Measurements from ENCODE around the gene PLEKHD1. TPM values are rescaled to one million over a fixed set of nuclear protein-coding genes. Genes with fewer than 3 reads are reported as not detected.

Gene PLEKHD1
- total and polyA plus RNA-seq, 9 donors: under 0.01 to 0.15 (median 0.08) TPM; not detected in 3

DNA sequence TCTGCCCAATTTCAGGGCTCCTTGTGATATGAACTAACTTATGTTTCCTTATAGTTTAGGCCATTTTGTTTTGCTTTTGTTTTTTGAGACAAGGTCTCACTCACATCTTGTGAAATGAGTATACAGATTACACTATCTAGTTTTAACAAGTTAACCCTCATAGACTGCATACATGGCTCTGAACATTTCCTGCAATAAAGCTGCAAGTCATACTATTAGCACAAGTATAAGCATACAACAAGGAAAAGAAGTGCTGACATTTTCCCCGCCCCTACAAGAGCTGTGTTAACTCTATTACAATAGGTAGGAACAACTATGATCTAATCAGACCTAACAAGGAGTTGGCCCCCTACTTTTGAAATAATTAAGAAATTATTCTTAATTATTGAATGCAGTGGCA is 54.2 kb downstream of the PLEKHD1 start:
- 94 to 98% (median 96%) methylated on average over 1 of the region's 1 CpG for WGBS, 3 donors
- H3K4me1 ChIP-seq (ENCODE audit: insufficient read depth): no peaks in the 10 kb centered on the region
- no peaks in the 10 kb centered on the region for H3K27me3 ChIP-seq
- TF ChIP-seq EP300 (IDR thresholded peaks at IDR 0.05) (no peak), POLR2A (IDR thresholded peaks at IDR 0.05) (no peak)
- TF ChIP-seq, protein P1, sequence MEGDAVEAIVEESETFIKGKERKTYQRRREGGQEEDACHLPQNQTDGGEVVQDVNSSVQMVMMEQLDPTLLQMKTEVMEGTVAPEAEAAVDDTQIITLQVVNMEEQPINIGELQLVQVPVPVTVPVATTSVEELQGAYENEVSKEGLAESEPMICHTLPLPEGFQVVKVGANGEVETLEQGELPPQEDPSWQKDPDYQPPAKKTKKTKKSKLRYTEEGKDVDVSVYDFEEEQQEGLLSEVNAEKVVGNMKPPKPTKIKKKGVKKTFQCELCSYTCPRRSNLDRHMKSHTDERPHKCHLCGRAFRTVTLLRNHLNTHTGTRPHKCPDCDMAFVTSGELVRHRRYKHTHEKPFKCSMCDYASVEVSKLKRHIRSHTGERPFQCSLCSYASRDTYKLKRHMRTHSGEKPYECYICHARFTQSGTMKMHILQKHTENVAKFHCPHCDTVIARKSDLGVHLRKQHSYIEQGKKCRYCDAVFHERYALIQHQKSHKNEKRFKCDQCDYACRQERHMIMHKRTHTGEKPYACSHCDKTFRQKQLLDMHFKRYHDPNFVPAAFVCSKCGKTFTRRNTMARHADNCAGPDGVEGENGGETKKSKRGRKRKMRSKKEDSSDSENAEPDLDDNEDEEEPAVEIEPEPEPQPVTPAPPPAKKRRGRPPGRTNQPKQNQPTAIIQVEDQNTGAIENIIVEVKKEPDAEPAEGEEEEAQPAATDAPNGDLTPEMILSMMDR (IDR thresholded peaks at IDR 0.05): no peak
- no peaks in the 10 kb centered on the region for H3K36me3 ChIP-seq
- H3K4me3 ChIP-seq: no peak overlapping the region
- no peak for DNase-seq
- H3K9me3 ChIP-seq: no peaks in the 10 kb centered on the region
- intact Hi-C loops (cut with DNase I): no loop called here
- no peak overlapping the region for H3K27ac ChIP-seq

DNA sequence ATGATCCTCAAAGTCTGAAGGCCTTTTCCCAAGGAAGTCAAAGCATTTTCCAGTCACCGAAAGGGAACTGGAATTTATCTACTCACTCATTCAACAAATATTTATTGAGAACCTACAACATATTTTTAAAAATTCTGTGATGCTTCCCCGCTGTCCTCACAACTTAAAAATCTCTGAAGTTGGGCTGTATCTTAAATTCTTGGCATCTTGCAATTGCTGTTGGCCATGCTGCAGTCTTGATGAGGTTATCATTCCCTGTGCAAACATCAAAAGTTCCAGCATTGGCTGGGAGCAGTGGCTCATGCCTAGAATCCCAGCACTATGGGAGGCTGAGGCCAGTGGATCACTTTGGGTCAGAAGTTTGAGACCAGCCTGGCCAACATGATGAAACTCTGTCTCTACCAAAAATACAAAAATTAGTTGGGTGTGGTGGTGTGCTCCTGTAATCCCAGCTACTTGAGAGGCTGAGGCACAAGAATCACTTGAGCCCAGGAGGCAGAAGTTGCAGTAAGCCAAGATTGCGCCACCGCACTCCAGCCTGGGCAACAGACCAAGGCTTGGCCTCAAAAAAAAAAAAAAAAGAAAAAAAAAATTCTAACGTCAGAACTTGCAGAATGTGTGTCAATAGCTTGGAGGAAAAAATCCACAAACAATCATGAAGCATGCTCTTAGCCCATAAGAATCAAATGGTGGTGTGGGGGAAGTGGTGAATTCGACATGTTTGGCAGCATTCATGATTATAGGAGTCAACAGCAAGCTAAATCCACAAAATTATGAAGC is 55.3 kb downstream of the PLEKHD1 start:
- no peak for DNase-seq
- Histone ChIP-seq H3K4me3 (no peak overlapping the region), H3K9me3 (no peaks in the 10 kb centered on the region), H3K27ac (no peak overlapping the region), H3K27me3 (no peaks in the 10 kb centered on the region), H3K4me1 (ENCODE audit: insufficient read depth) (no peaks in the 10 kb centered on the region), H3K36me3 (no peaks in the 10 kb centered on the region)
- TF ChIP-seq, protein P1 (IDR thresholded peaks at IDR 0.05): no peak
- TF ChIP-seq POLR2A (IDR thresholded peaks at IDR 0.05) (no peak), EP300 (IDR thresholded peaks at IDR 0.05) (no peak)
- 42 to 52% (median 51%) methylated on average over 6 of the region's 6 CpGs for WGBS, 3 donors
- intact Hi-C loops (cut with DNase I): no loop called here

DNA sequence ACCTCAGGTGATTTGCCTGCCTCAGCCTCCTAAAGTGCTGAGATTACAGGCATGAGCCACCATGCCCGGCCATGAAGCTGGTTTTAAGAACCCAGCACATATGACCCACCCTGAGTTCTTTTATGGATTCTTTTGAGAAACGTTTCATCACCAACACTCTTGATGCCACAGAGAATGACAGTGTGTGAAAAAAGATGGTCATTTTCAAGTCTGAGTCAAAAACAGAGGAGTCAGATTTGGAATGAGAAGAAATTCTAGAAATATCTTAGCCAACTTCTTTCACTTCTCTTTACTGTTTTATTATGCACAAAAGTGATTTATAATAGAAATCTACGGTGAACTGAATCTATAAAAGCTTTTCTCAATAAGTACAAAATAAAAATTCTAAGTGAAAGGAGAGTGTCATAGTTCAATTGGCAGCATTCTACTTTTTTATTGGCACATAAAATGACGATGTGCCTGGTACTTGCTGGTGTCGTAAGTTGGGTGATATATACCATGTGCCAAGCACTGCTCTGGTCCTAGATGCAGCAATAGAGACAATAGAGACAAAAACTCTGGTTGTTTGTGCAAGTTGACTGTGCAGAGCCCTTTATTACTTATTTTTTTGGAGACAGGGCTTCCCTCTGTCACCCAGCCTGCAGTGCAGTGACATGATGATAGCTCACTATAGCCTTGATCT is 56.3 kb downstream of the PLEKHD1 start:
- intact Hi-C loops (cut with DNase I): no loop called here
- TF ChIP-seq, protein P1 (IDR thresholded peaks at IDR 0.05): no peak
- TF ChIP-seq POLR2A (IDR thresholded peaks at IDR 0.05): no peak
- no peak for TF ChIP-seq EP300 (IDR thresholded peaks at IDR 0.05)
- Histone ChIP-seq H3K9me3 (no peaks in the 10 kb centered on the region), H3K36me3 (no peaks in the 10 kb centered on the region), H3K4me1 (ENCODE audit: insufficient read depth) (no peaks in the 10 kb centered on the region), H3K4me3 (no peak overlapping the region), H3K27me3 (no peaks in the 10 kb centered on the region), H3K27ac (no peak overlapping the region)
- DNase-seq: no peak
- 70 to 75% (median 70%) methylated on average over 5 of the region's 5 CpGs for WGBS, 3 donors

DNA sequence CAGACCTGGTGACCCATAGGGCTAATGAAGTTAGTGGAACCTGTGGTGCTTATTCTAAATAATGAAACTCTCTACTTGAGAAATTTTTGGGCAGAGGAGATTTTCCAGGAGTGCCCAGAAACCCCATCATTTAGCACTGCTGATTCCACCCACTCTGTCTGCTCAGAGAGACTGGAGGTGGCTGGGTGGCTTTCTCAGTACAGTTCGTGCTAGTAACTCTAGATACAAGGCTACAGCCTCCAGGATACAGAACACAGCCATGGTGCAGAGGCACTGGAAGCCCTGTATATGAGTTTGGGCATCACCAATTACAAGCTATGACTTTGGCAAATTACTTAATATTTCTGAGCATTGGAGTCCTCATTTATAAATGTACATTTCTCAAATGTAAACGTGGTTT is 57.8 kb downstream of the PLEKHD1 start:
- no peaks in the 10 kb centered on the region for H3K9me3 ChIP-seq
- intact Hi-C loops (cut with DNase I): no loop called here
- H3K4me3 ChIP-seq: no peak overlapping the region
- DNase-seq: no peak
- no peaks in the 10 kb centered on the region for H3K4me1 ChIP-seq (ENCODE audit: insufficient read depth)
- TF ChIP-seq EP300 (IDR thresholded peaks at IDR 0.05): no peak
- no peak for TF ChIP-seq POLR2A (IDR thresholded peaks at IDR 0.05)
- TF ChIP-seq, protein P1 (IDR thresholded peaks at IDR 0.05): no peak
- no peak overlapping the region for H3K27ac ChIP-seq
- WGBS, 3 donors: 50 to 54% (median 52%) methylated on average over 2 of the region's 2 CpGs
- H3K27me3 ChIP-seq: no peaks in the 10 kb centered on the region
- H3K36me3 ChIP-seq: no peaks in the 10 kb centered on the region

Data from ovary (tissue), 9 donors.